ENCODE results near the gene FAM32A. TPM values are rescaled to one million over a fixed set of nuclear protein-coding genes. Genes with fewer than 3 reads are reported as not detected.

FAM32A gene
- total RNA-seq, 1 donor from 2014 or later: 145 TPM

DNA sequence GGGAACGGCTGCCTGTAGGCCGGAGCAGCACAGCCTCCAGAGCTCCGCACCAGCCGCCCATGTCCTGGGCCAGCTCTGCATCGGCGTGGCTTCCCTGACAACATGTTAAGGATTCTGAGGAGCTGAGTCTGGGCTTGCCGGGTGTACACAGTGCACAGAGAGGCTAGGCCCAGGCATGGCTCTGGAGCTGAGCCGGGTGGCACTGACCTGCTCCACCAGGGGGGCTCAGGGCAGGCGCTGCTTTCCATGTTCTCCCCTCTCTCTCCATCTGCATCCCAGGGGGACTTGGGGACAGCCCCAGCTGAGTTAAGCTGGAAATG, 44.1 kb downstream of the FAM32A start:
- no peaks in the 10 kb centered on the region for H3K36me3 ChIP-seq (ENCODE audit: control insufficient read depth, insufficient read depth, low read length)

GRCh38 chr19:16232127-16232526, 46.9 kb downstream of the FAM32A start:
- Histone ChIP-seq H3K4me3 (ENCODE audit: low read depth, low read length) (no peak overlapping the region), H3K27me3 (ENCODE audit: control insufficient read depth, insufficient read depth, low read length) (no peaks in the 10 kb centered on the region), H3K36me3 (ENCODE audit: control insufficient read depth, insufficient read depth, low read length) (no peaks in the 10 kb centered on the region)
- DNase-seq (ENCODE audit: low read depth): no peak
- TF ChIP-seq, protein P1, sequence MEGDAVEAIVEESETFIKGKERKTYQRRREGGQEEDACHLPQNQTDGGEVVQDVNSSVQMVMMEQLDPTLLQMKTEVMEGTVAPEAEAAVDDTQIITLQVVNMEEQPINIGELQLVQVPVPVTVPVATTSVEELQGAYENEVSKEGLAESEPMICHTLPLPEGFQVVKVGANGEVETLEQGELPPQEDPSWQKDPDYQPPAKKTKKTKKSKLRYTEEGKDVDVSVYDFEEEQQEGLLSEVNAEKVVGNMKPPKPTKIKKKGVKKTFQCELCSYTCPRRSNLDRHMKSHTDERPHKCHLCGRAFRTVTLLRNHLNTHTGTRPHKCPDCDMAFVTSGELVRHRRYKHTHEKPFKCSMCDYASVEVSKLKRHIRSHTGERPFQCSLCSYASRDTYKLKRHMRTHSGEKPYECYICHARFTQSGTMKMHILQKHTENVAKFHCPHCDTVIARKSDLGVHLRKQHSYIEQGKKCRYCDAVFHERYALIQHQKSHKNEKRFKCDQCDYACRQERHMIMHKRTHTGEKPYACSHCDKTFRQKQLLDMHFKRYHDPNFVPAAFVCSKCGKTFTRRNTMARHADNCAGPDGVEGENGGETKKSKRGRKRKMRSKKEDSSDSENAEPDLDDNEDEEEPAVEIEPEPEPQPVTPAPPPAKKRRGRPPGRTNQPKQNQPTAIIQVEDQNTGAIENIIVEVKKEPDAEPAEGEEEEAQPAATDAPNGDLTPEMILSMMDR (IDR thresholded peaks at IDR 0.05; ENCODE audit: insufficient read depth, low read length, poor library complexity, severe bottlenecking): no peak

More for the DNA sequence above, 44.1 kb downstream of the FAM32A start:
- TF ChIP-seq, protein P1 (IDR thresholded peaks at IDR 0.05; ENCODE audit: insufficient read depth, low read length, poor library complexity, severe bottlenecking): no peak
- H3K27me3 ChIP-seq (ENCODE audit: control insufficient read depth, insufficient read depth, low read length): no peaks in the 10 kb centered on the region
- no peak for DNase-seq (ENCODE audit: low read depth)
- H3K4me3 ChIP-seq (ENCODE audit: low read depth, low read length): no peak overlapping the region

DNA sequence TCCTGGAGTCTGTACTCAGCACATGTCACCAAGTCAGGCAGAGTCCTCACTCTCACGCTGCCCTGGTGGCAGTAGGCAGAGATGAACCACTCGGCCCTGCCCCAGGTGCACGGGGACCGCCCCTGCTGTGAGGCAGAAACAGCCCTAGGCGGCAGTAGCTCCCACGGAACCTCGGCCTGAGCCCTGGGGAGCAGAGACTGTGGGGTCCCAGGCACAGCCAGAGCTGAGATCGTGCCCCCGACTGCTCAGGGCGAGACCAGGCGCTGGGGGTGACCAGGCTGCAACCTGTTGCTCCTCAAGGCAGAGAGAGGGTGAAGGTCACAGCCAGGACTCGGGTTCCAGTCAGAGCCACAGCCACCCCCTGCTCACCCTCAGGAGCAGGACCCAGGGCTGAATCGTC, 47.4 kb downstream of the FAM32A start:
- H3K36me3 ChIP-seq (ENCODE audit: control insufficient read depth, insufficient read depth, low read length): no peaks in the 10 kb centered on the region
- no peaks in the 10 kb centered on the region for H3K27me3 ChIP-seq (ENCODE audit: control insufficient read depth, insufficient read depth, low read length)
- DNase-seq (ENCODE audit: low read depth): no peak
- TF ChIP-seq, protein P1 (IDR thresholded peaks at IDR 0.05; ENCODE audit: insufficient read depth, low read length, poor library complexity, severe bottlenecking): no peak
- H3K4me3 ChIP-seq (ENCODE audit: low read depth, low read length): no peak overlapping the region

GRCh38 chr19:16233081-16233776, 48.0 kb downstream of the FAM32A start:
- no peaks in the 10 kb centered on the region for H3K36me3 ChIP-seq (ENCODE audit: control insufficient read depth, insufficient read depth, low read length)
- TF ChIP-seq, protein P1 (IDR thresholded peaks at IDR 0.05; ENCODE audit: insufficient read depth, low read length, poor library complexity, severe bottlenecking): no peak

DNA sequence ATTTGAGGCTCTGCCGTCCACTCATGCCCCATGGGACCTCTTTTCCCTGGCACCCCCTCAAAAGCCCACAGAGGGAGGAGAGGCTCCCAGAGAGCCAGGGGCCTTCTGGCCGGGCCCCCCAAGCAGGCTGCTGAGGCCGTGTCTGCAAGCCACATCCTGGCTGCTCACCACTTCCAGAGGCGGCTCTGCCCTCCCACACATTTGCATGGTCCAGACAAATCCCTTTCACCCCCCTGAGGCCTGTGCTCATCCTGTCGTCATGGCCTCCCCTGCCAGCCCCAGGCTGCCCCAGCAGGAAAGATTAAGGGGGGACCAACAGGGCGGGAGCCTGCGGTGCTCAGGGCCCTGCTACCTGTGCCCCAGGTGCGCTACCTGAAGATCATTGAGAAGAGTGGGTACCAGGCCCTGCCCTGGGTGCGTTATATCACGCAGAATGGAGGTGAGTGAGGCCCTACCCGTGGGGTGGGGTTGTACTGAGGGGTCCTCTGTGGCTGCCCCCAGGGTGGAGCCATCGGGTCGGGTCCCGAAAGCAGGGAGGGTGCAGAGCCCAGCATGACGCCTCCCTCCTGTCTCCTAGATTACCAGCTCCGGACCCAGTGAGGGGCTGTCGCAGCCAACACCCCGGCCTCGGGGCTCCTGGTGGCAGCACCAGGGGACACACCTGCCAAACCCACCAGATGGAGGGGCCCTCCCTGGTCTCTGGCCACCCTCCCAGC, 48.8 kb downstream of the FAM32A start:
- Histone ChIP-seq H3K36me3 (ENCODE audit: control insufficient read depth, insufficient read depth, low read length) (no peaks in the 10 kb centered on the region), H3K4me3 (ENCODE audit: low read depth, low read length) (no peak overlapping the region), H3K27me3 (ENCODE audit: control insufficient read depth, insufficient read depth, low read length) (no peaks in the 10 kb centered on the region)
- no peak for DNase-seq (ENCODE audit: low read depth)
- TF ChIP-seq, protein P1 (IDR thresholded peaks at IDR 0.05; ENCODE audit: insufficient read depth, low read length, poor library complexity, severe bottlenecking): no peak

More at GRCh38 chr19:16233081-16233776, 48.0 kb downstream of the FAM32A start:
- H3K4me3 ChIP-seq (ENCODE audit: low read depth, low read length): no peak overlapping the region
- DNase-seq (ENCODE audit: low read depth): no peak
- no peaks in the 10 kb centered on the region for H3K27me3 ChIP-seq (ENCODE audit: control insufficient read depth, insufficient read depth, low read length)

Measured in kidney epithelial cell (primary cell).